T-helper 22 cell (primary cell): ENCODE results near the gene TSPAN13.

Source experiments
- DNase-seq: peaks from one replicate; pipeline ENCODE4 v3.0.0-alpha.2; 2020; ENCODE audit warnings: low read depth

The TSPAN13 gene

GRCh38 chr7:16776053-16776452, 22.5 kb downstream of the TSPAN13 start:
- DNase-seq, result no peak

GRCh38 chr7:16778476-16778875, 24.9 kb downstream of the TSPAN13 start:
- DNase-seq, result no peak

- no peak for DNase-seq
These were observed 25.5 kb downstream of the TSPAN13 start for GRCh38 chr7:16779051-16779450.

GRCh38 chr7:16780596-16780995, 27.0 kb downstream of the TSPAN13 start:
- DNase-seq, result no peak

GRCh38 chr7:16785321-16785720, 31.8 kb downstream of the TSPAN13 start:
- no peak for DNase-seq

- no peak for DNase-seq
These were observed 32.3 kb downstream of the TSPAN13 start for GRCh38 chr7:16785846-16786245.

GRCh38 chr7:16786257-16786656, 32.7 kb downstream of the TSPAN13 start:
- DNase-seq, result no peak

GRCh38 chr7:16787127-16787526, 33.6 kb downstream of the TSPAN13 start:
- DNase-seq, result no peak

- no peak for DNase-seq
These were observed 37.5 kb downstream of the TSPAN13 start for GRCh38 chr7:16791071-16791470.

GRCh38 chr7:16791905-16792698, 38.5 kb downstream of the TSPAN13 start:
- DNase-seq, result no peak

- no peak for DNase-seq
These were observed 41.4 kb downstream of the TSPAN13 start for GRCh38 chr7:16794986-16795385.

- DNase-seq, result no peak
These were observed 42.1 kb downstream of the TSPAN13 start for GRCh38 chr7:16795624-16796023.

GRCh38 chr7:16801111-16801542, 47.6 kb downstream of the TSPAN13 start:
- no peak for DNase-seq

GRCh38 chr7:16801579-16801978, 48.0 kb downstream of the TSPAN13 start:
- DNase-seq, result no peak

GRCh38 chr7:16803125-16803524, 49.6 kb downstream of the TSPAN13 start:
- no peak for DNase-seq

GRCh38 chr7:16803881-16804673, 50.5 kb downstream of the TSPAN13 start:
- no peak for DNase-seq

GRCh38 chr7:16804674-16805439, 51.3 kb downstream of the TSPAN13 start, which contains the start of gene AGR2:
AGR2 (minus strand) TSS chr7:16804999; CDS start chr7:16801796, 3,203 bp downstream.
- DNase-seq, result no peak

GRCh38 chr7:16805441-16805840, 51.9 kb downstream of the TSPAN13 start:
- DNase-seq, result no peak

- no peak for DNase-seq
These were observed 56.6 kb downstream of the TSPAN13 start for GRCh38 chr7:16810112-16810511.

- DNase-seq, result no peak
These were observed 57.0 kb downstream of the TSPAN13 start for GRCh38 chr7:16810573-16810972.

- DNase-seq, result no peak
These were observed 58.0 kb downstream of the TSPAN13 start for GRCh38 chr7:16811551-16811950.

GRCh38 chr7:16812542-16813231, 59.1 kb downstream of the TSPAN13 start:
- DNase-seq, result no peak
